ENCODE measurements around the gene LILRB4. TPM values are rescaled to one million over a fixed set of nuclear protein-coding genes. Genes with fewer than 3 reads are reported as not detected.
"Not testable (repeated sequence)": the region's sequence is repeated elsewhere in the genome, so short reads cannot be mapped to it uniquely, and the experiment has no call there.

LILRB4 gene
- total RNA-seq, 1 experiment from 2014 or later = not detected

DNA sequence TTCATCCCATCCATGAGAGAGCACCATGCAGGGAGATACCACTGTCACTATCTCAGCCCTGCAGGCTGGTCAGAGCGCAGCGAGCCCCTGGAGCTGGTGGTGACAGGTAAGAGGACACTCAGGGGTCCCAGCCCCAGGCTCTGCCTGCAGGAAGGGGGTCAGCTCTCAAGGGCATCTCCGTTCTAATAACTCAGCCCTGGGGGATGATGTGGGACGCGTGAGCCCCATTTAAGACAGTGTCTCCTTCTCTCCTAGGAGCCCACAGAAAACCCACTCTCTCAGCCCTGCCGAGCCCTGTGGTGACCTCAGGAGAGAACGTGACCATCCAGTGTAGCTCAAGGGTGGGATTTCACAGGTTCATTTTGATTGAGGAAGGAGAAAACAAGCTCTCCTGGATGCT lies 46.0 kb downstream of the LILRB4 start:
- Mint-ChIP-seq H3K27me3 (ENCODE audit: insufficient read depth, unreplicated experiment) (peaks cover 23% of the 10 kb centered on the region), H3K27ac (ENCODE audit: unreplicated experiment) (no peak overlapping the region), H3K36me3 (ENCODE audit: insufficient read depth, unreplicated experiment) (no peaks in the 10 kb centered on the region), H3K4me1 (ENCODE audit: low read depth, unreplicated experiment) (no peaks in the 10 kb centered on the region), H3K9me3 (ENCODE audit: unreplicated experiment) (no peaks in the 10 kb centered on the region), H3K4me3 (ENCODE audit: unreplicated experiment) (no peak overlapping the region)
- TF ChIP-seq, protein P1, sequence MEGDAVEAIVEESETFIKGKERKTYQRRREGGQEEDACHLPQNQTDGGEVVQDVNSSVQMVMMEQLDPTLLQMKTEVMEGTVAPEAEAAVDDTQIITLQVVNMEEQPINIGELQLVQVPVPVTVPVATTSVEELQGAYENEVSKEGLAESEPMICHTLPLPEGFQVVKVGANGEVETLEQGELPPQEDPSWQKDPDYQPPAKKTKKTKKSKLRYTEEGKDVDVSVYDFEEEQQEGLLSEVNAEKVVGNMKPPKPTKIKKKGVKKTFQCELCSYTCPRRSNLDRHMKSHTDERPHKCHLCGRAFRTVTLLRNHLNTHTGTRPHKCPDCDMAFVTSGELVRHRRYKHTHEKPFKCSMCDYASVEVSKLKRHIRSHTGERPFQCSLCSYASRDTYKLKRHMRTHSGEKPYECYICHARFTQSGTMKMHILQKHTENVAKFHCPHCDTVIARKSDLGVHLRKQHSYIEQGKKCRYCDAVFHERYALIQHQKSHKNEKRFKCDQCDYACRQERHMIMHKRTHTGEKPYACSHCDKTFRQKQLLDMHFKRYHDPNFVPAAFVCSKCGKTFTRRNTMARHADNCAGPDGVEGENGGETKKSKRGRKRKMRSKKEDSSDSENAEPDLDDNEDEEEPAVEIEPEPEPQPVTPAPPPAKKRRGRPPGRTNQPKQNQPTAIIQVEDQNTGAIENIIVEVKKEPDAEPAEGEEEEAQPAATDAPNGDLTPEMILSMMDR (IDR thresholded peaks at IDR 0.05; ENCODE audit: insufficient read depth in 1 of 2, low read depth in 1 of 2, low read length in 1 of 2, severe bottlenecking in 1 of 2, unreplicated experiment in 1 of 2) = no peak
- no TSS peak for BruUV-seq (replicated peaks)
- no peaks in the 10 kb centered on the region for H3K4me1 ChIP-seq
- no peaks in the 10 kb centered on the region for H3K9me3 ChIP-seq
- H3K4me3 ChIP-seq (ENCODE audit: low read depth, low read length) = no peak overlapping the region
- POLR2A ChIA-PET = no interaction called here
- intact Hi-C loops (cut with micrococcal nuclease; ENCODE audit: unreplicated experiment) = no loop called here
- H3K27me3 ChIP-seq (replicated peaks; ENCODE audit: control insufficient read depth, insufficient read depth, low read length) = no peaks in the 10 kb centered on the region
- CTCF ChIA-PET = no interaction called here
- DNase-seq = no peak
- no peaks in the 10 kb centered on the region for H3K36me3 ChIP-seq (ENCODE audit: control insufficient read depth, insufficient read depth, low read length)

DNA sequence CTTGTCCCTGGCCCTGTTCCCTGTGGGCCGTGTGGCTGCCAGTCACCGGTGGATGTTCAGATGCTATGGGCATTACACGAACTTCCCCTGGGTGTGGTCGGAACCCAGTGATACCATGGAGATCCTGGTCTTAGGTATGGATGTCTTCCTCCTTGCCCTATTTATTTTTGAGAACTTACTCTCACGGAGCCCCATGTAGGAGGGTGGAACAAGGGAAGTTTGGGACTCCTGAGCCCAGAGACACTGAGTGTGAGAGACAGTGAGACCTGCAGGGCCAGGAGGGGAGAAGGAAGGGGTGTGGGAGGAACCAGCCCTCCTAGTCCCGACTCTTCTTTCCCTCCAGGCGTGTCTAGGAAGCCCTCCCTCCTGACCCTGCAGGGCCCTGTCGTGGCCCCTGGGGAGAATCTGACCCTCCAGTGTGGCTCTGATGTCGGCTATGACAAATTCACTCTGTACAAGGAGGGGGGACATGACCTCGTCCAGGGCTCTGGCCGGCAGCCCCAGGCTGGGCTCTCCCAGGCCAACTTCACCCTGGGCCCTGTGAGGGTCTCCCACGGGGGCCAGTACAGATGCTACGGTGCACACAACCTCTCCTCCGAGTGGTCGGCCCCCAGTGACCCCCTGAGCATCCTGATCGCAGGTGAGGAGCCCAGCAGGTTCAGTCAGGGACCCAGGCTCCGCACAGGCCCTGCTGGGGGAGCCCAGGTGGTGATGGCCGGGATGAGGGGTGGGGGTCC lies 46.6 kb downstream of the LILRB4 start:
- CTCF ChIA-PET = no interaction called here
- no peaks in the 10 kb centered on the region for H3K36me3 Mint-ChIP-seq (ENCODE audit: insufficient read depth, unreplicated experiment)
- intact Hi-C loops (cut with micrococcal nuclease; ENCODE audit: unreplicated experiment) = no loop called here
- H3K4me1 Mint-ChIP-seq (ENCODE audit: low read depth, unreplicated experiment) = no peaks in the 10 kb centered on the region
- H3K4me3 Mint-ChIP-seq (ENCODE audit: unreplicated experiment) = no peak overlapping the region
- peaks cover 19% of the 10 kb centered on the region for H3K27me3 Mint-ChIP-seq (ENCODE audit: insufficient read depth, unreplicated experiment)
- H3K27ac Mint-ChIP-seq (ENCODE audit: unreplicated experiment) = no peak overlapping the region
- BruUV-seq (replicated peaks) = no TSS peak
- TF ChIP-seq, protein P1 (IDR thresholded peaks at IDR 0.05; ENCODE audit: insufficient read depth in 1 of 2, low read depth in 1 of 2, low read length in 1 of 2, severe bottlenecking in 1 of 2, unreplicated experiment in 1 of 2) = no peak
- no peaks in the 10 kb centered on the region for H3K9me3 Mint-ChIP-seq (ENCODE audit: unreplicated experiment)
- Histone ChIP-seq H3K27me3 (replicated peaks; ENCODE audit: control insufficient read depth, insufficient read depth, low read length) (no peaks in the 10 kb centered on the region), H3K36me3 (ENCODE audit: control insufficient read depth, insufficient read depth, low read length) (no peaks in the 10 kb centered on the region), H3K4me1 (no peaks in the 10 kb centered on the region), H3K4me3 (ENCODE audit: low read depth, low read length) (no peak overlapping the region), H3K9me3 (no peaks in the 10 kb centered on the region)
- POLR2A ChIA-PET = no interaction called here
- DNase-seq = no peak

DNA sequence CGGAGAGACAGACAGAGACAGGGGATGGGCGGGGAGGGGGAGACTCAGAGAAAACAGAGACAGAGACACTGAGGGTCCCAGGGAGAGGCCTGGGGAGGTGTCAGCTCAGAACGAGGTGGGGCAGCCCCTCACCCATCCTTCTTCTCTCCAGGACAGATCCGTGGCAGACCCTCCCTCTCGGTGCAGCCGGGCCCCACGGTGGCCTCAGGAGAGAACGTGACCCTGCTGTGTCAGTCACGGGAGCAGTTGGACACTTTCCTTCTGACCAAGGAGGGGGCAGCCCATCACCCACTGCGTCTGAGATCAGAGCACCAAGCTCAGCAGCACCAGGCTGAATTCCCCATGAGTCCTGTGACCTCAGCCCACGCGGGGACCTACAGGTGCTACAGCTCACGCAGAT lies 47.2 kb downstream of the LILRB4 start:
- H3K9me3 ChIP-seq; DNase-seq; H3K27ac Mint-ChIP-seq (ENCODE audit: unreplicated experiment); BruUV-seq (replicated peaks); POLR2A ChIA-PET; H3K4me3 Mint-ChIP-seq (ENCODE audit: unreplicated experiment); H3K4me3 ChIP-seq (ENCODE audit: low read depth, low read length); H3K9me3 Mint-ChIP-seq (ENCODE audit: unreplicated experiment); H3K36me3 Mint-ChIP-seq (ENCODE audit: insufficient read depth, unreplicated experiment); intact Hi-C loops (cut with micrococcal nuclease; ENCODE audit: unreplicated experiment); H3K4me1 ChIP-seq; H3K4me1 Mint-ChIP-seq (ENCODE audit: low read depth, unreplicated experiment); H3K36me3 ChIP-seq (ENCODE audit: control insufficient read depth, insufficient read depth, low read length); H3K27me3 ChIP-seq (replicated peaks; ENCODE audit: control insufficient read depth, insufficient read depth, low read length); CTCF ChIA-PET: not testable (repeated sequence)
- H3K27me3 Mint-ChIP-seq (ENCODE audit: insufficient read depth, unreplicated experiment) = peaks cover 18% of the 10 kb centered on the region

Small RNA genes within 50 kb of the gene (microRNA-seq; reads per million reads assigned to microRNA genes)
- gene MIR8061 = not detected

Other genes starting within 250 kb of the LILRB4 start
- not detected in 2 replicates for gene TTYH1, start 247.5 kb upstream of the LILRB4 start, total RNA-seq (2022)
- gene LENG8, start 213.8 kb upstream of the LILRB4 start, total RNA-seq (2022) = 143 and 148 TPM in 2 replicates
- gene LENG9, start 199.2 kb upstream of the LILRB4 start, total RNA-seq (2022) = 6.7 and 6.9 TPM in 2 replicates
- gene CDC42EP5, start 189.7 kb upstream of the LILRB4 start, total RNA-seq (2022) = 7.1 and 8.6 TPM in 2 replicates
- gene LAIR2, start 160.2 kb upstream of the LILRB4 start, total RNA-seq (2022) = not detected in 2 replicates
- not detected in 2 replicates for gene LILRA2, start 89.2 kb upstream of the LILRB4 start, total RNA-seq (2022)
- not detected in 2 replicates for gene LILRA1, start 69.4 kb upstream of the LILRB4 start, total RNA-seq (2022)
- gene LILRB1, start 32.5 kb upstream of the LILRB4 start, total RNA-seq (2022) = not detected in 2 replicates
- not detected in 2 replicates for gene KIR3DL3, start 61.5 kb downstream of the LILRB4 start, total RNA-seq (2022)
- gene KIR2DL3, start 75.5 kb downstream of the LILRB4 start, total RNA-seq (2022) = not detected in 2 replicates
- not detected in 2 replicates for gene KIR2DL1, start 106.8 kb downstream of the LILRB4 start, total RNA-seq (2022)
- gene KIR2DL4, start 140.6 kb downstream of the LILRB4 start, total RNA-seq (2022) = not detected in 2 replicates
- not detected in 2 replicates for gene KIR3DL1, start 153.5 kb downstream of the LILRB4 start, total RNA-seq (2022)
- gene KIR2DS4, start 169.7 kb downstream of the LILRB4 start, total RNA-seq (2022) = not detected in 2 replicates
- not detected in 2 replicates for gene KIR3DL2, start 187.5 kb downstream of the LILRB4 start, total RNA-seq (2022)
- not detected in 2 replicates for gene FCAR, start 211.2 kb downstream of the LILRB4 start, total RNA-seq (2022)
- 0.91 and 1.1 TPM in 2 replicates for gene NCR1, start 243.2 kb downstream of the LILRB4 start, total RNA-seq (2022)

Data from Caco-2 (cell line).